M059J (cell line): ENCODE measurements around the gene SMIM1. TPM values are rescaled to one million over a fixed set of nuclear protein-coding genes. Genes with fewer than 3 reads are reported as not detected.

ENCODE experiments used
- DNase-seq: peaks from one replicate; pipeline ENCODE4 v3.0.0-alpha.2; 2012; ENCODE audit warnings: low read depth
- total RNA-seq: library from RNA; depleted of rRNA; stranded (reverse); fragments of >200 nt; shearing (Covaris generic); gene quantifications from 2 replicates; pipeline ENCODE4 v1.2.3, GENCODE V29; 2014; rRNA removed

The SMIM1 gene
- total RNA-seq, 1 experiment from 2014 or later: not detected

- no peak for DNase-seq
Observed at GRCh38 chr1:3821447-3821846, 48.9 kb downstream of the SMIM1 start.

GRCh38 chr1:3821908-3822307 lies 49.4 kb downstream of the SMIM1 start:
- no peak for DNase-seq

GRCh38 chr1:3822421-3822820 lies 49.9 kb downstream of the SMIM1 start:
- no peak for DNase-seq

- no peak for DNase-seq
Observed at GRCh38 chr1:3824650-3825049, 52.1 kb downstream of the SMIM1 start.

- no peak for DNase-seq
Observed at GRCh38 chr1:3825356-3825755, 52.8 kb downstream of the SMIM1 start.

Other genes with a start within 250 kb of the SMIM1 start
- 6.5 and 20.9 TPM in 2 replicates for gene MEGF6, start 161.2 kb upstream of the SMIM1 start, total RNA-seq
- 12.8 and 16.0 TPM in 2 replicates for gene TPRG1L, start 147.7 kb upstream of the SMIM1 start, total RNA-seq
- 17.3 and 18.8 TPM in 2 replicates for gene WRAP73, start 122.6 kb upstream of the SMIM1 start, total RNA-seq
- gene TP73, start 120.2 kb upstream of the SMIM1 start, total RNA-seq: 0.42 and 0.91 TPM in 2 replicates
- not detected in 2 replicates for gene CCDC27, start 20.3 kb upstream of the SMIM1 start, total RNA-seq
- 19.2 and 32.9 TPM in 2 replicates for gene LRRC47, start 23.7 kb downstream of the SMIM1 start, total RNA-seq
- 25.4 and 36.7 TPM in 2 replicates for gene CEP104, start 84.5 kb downstream of the SMIM1 start, total RNA-seq
- 1.6 and 8.6 TPM in 2 replicates for gene DFFB, start 84.7 kb downstream of the SMIM1 start, total RNA-seq
- gene C1orf174, start 127.5 kb downstream of the SMIM1 start, total RNA-seq: 34.7 and 43.5 TPM in 2 replicates